ENCODE data around the gene LRRC37B.
"Not testable (repeated sequence)": the region's sequence is repeated elsewhere in the genome, so short reads cannot be mapped to it uniquely, and the experiment has no call there.

LRRC37B gene

GRCh38 chr17:32100323-32100722 lies 93.1 kb downstream of the LRRC37B start:
- not testable (repeated sequence) for DNase-seq

- no peak for DNase-seq
These were observed 93.9 kb downstream of the LRRC37B start for GRCh38 chr17:32100971-32101631.

DNA sequence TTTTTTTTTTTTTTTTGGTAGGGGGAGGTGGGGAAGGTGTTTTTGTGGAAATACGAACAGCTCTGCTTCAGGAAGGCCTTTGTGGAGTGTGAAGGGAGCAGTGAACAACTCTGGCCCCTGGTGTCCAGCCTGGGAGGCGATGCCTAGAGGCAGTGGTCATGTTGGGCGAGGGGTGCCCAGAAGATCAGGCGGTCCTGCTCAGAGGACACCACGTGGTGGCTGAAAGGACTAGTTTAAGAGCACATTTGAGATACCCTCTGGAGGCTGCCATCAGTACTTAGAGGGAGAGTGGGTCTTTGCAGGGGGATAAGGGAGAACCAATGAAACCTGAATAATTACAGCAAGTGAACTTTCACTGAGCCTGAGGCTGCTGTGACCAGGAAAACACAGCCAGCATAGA lies 95.0 kb downstream of the LRRC37B start:
- no peak for DNase-seq

- no peak for DNase-seq
These were observed 95.5 kb downstream of the LRRC37B start for GRCh38 chr17:32102646-32103186.
